WTC11 (cell line): Measurements from ENCODE around the gene PDIA3. TPM values are rescaled to one million over a fixed set of nuclear protein-coding genes. Genes with fewer than 3 reads are reported as not detected.
A peak's percentile ranks its signal among the peaks of the same experiment; 100 is the strongest.

ENCODE experiments used
- ATAC-seq: fragments of 200-7000 bp; cut with Tn5 transposase; 2 replicates; pipeline ENCODE4 v1.10.0; 2021; ENCODE audit warnings: mild to moderate bottlenecking, moderate library complexity
- CTCF ChIA-PET: fragments of 300-600 bp; sonication (Branson Sonifier 250); formaldehyde crosslinking; loops from one replicate; lab custom pipeline; 2021; ENCODE audit warnings: antibody characterized with exemption; lab: Charles Lee
- POLR2A ChIA-PET: fragments of 350-600 bp; sonication (Branson Sonifier 250); formaldehyde crosslinking; loops from one replicate; lab custom pipeline; 2021; ENCODE audit warnings: antibody characterized with exemption; lab: Charles Lee
- DNase-seq: peaks from one replicate; pipeline ENCODE4 v3.0.0; 2021; ENCODE audit warnings: low spot score
- H3K27ac Mint-ChIP-seq: 2 replicates; pipeline ENCODE4 v1.8.0; 2021; ENCODE audit warnings: mixed read lengths
- H3K27me3 Mint-ChIP-seq: 2 replicates; pipeline ENCODE4 v1.8.0; 2021; ENCODE audit warnings: low read depth, mild to moderate bottlenecking, moderate library complexity, mixed read lengths
- H3K36me3 Mint-ChIP-seq: 2 replicates; pipeline ENCODE4 v1.8.0; 2021; ENCODE audit warnings: mixed read lengths
- H3K4me1 Mint-ChIP-seq: 2 replicates; pipeline ENCODE4 v1.8.0; 2022; ENCODE audit warnings: mixed read lengths
- H3K4me3 Mint-ChIP-seq: 2 replicates; pipeline ENCODE4 v1.8.0; 2021; ENCODE audit warnings: mild to moderate bottlenecking, moderate library complexity, mixed read lengths
- H3K9me3 Mint-ChIP-seq: 2 replicates; pipeline ENCODE4 v1.8.0; 2021; ENCODE audit warnings: mixed read lengths
- CBFB ChIP-seq: sonication (generic); formaldehyde crosslinking; IDR thresholded peaks from 2 replicates; pipeline ENCODE4 v1.8.1; 2022; ENCODE audit warnings: mild to moderate bottlenecking, low read depth, missing genetic modification reagents
- CREM ChIP-seq: sonication (generic); formaldehyde crosslinking; IDR thresholded peaks from 2 replicates; pipeline ENCODE4 v1.8.1; 2022; ENCODE audit warnings: mild to moderate bottlenecking, missing genetic modification reagents, moderate library complexity
- ELF4 ChIP-seq: sonication (generic); formaldehyde crosslinking; IDR thresholded peaks from 2 replicates; pipeline ENCODE4 v1.8.1; 2022; ENCODE audit warnings: low read depth, mild to moderate bottlenecking, moderate library complexity, missing genetic modification reagents
- FOXP1 ChIP-seq: sonication (generic); formaldehyde crosslinking; IDR thresholded peaks from 2 replicates; pipeline ENCODE4 v1.8.0; 2022; ENCODE audit warnings: missing genetic modification reagents, mild to moderate bottlenecking, moderate library complexity, borderline replicate concordance
- GABPB1 ChIP-seq: sonication (generic); formaldehyde crosslinking; IDR thresholded peaks from 2 replicates; pipeline ENCODE4 v1.8.1; 2023; ENCODE audit warnings: mild to moderate bottlenecking, missing genetic modification reagents
- IRF2 ChIP-seq: sonication (generic); formaldehyde crosslinking; IDR thresholded peaks from 2 replicates; pipeline ENCODE4 v1.8.0; 2022; ENCODE audit warnings: low read depth, missing genetic modification reagents, borderline replicate concordance
- KAT7 ChIP-seq: sonication (generic); formaldehyde crosslinking; IDR thresholded peaks from 2 replicates; pipeline ENCODE4 v1.8.1; 2023; ENCODE audit warnings: missing genetic modification reagents, mild to moderate bottlenecking, borderline replicate concordance
- NFYB ChIP-seq: sonication (generic); formaldehyde crosslinking; conservative IDR thresholded peaks from 2 replicates; pipeline ENCODE4 v1.8.0; 2022; ENCODE audit warnings: low read depth, missing genetic modification reagents
- RELA ChIP-seq: sonication (generic); formaldehyde crosslinking; IDR thresholded peaks from 2 replicates; pipeline ENCODE4 v1.8.1; 2022; ENCODE audit warnings: missing genetic modification reagents, mild to moderate bottlenecking, borderline replicate concordance
- SP1 ChIP-seq: sonication (generic); formaldehyde crosslinking; conservative IDR thresholded peaks from 2 replicates; pipeline ENCODE4 v1.8.1; 2022; ENCODE audit warnings: missing genetic modification reagents
- TEAD1 ChIP-seq: sonication (generic); formaldehyde crosslinking; IDR thresholded peaks from 2 replicates; pipeline ENCODE4 v1.8.0; 2022; ENCODE audit warnings: mild to moderate bottlenecking, missing genetic modification reagents
- ZNF138 ChIP-seq: sonication (generic); formaldehyde crosslinking; conservative IDR thresholded peaks from 2 replicates; pipeline ENCODE4 v1.8.1; 2022; ENCODE audit warnings: mild to moderate bottlenecking, moderate library complexity, missing genetic modification reagents
- ZNF263 ChIP-seq: sonication (generic); formaldehyde crosslinking; IDR thresholded peaks from 2 replicates; pipeline ENCODE4 v1.8.1; 2022; ENCODE audit warnings: low read depth, mild to moderate bottlenecking, moderate library complexity, missing genetic modification reagents
- ZNF317 ChIP-seq: sonication (generic); formaldehyde crosslinking; IDR thresholded peaks from 2 replicates; pipeline ENCODE4 v1.8.1; 2023; ENCODE audit warnings: low read depth, mild to moderate bottlenecking, moderate library complexity, missing genetic modification reagents, borderline replicate concordance
- total RNA-seq: library from RNA; stranded (reverse); gene quantifications from 3 replicates; pipeline ENCODE4 v1.2.3, GENCODE V29; 2021
- TF ChIP-seq, protein P1 (sequence below): sonication (generic); formaldehyde crosslinking; IDR thresholded peaks from 2 replicates; pipeline ENCODE4 v1.8.1; 2023; ENCODE audit warnings: mild to moderate bottlenecking, moderate library complexity, missing genetic modification reagents
- TF ChIP-seq, protein P2 (sequence below): sonication (generic); formaldehyde crosslinking; IDR thresholded peaks from 2 replicates; pipeline ENCODE4 v1.8.1; 2022; ENCODE audit warnings: low read depth, mild to moderate bottlenecking, moderate library complexity, missing genetic modification reagents, borderline replicate concordance
- TF ChIP-seq, protein P3 (sequence below): sonication (generic); formaldehyde crosslinking; IDR thresholded peaks from 2 replicates; pipeline ENCODE4 v1.8.1; 2023; ENCODE audit warnings: mild to moderate bottlenecking, missing genetic modification reagents, moderate library complexity
- TF ChIP-seq, protein P4 (sequence below): sonication (generic); formaldehyde crosslinking; IDR thresholded peaks from 2 replicates; pipeline ENCODE4 v1.8.1; 2023; ENCODE audit warnings: mild to moderate bottlenecking, missing genetic modification reagents
- TF ChIP-seq, protein P5 (sequence below): sonication (generic); formaldehyde crosslinking; IDR thresholded peaks from 2 replicates; pipeline ENCODE4 v1.8.1; 2023; ENCODE audit warnings: mild to moderate bottlenecking, missing genetic modification reagents, moderate library complexity
- TF ChIP-seq, protein P6 (sequence below): sonication (generic); formaldehyde crosslinking; IDR thresholded peaks from 2 replicates; pipeline ENCODE4 v1.8.1; 2022; ENCODE audit warnings: mild to moderate bottlenecking, moderate library complexity, missing genetic modification reagents
- TF ChIP-seq, protein P7 (sequence below): sonication (generic); formaldehyde crosslinking; IDR thresholded peaks from 2 replicates; pipeline ENCODE4 v1.8.0; 2022; ENCODE audit warnings: mild to moderate bottlenecking, missing genetic modification reagents
- TF ChIP-seq, protein P8 (sequence below): sonication (generic); formaldehyde crosslinking; conservative IDR thresholded peaks from 2 replicates; pipeline ENCODE4 v1.8.1; 2022; ENCODE audit warnings: mild to moderate bottlenecking, missing genetic modification reagents
- TF ChIP-seq, protein P9 (sequence below): fragments of 200-600 bp; IDR thresholded peaks from 2 replicates; pipeline ENCODE4 v1.8.0; 2022; ENCODE audit warnings: antibody characterized with exemption

PDIA3 gene
- total RNA-seq, 1 experiment from 2014 or later: 630 TPM

DNA sequence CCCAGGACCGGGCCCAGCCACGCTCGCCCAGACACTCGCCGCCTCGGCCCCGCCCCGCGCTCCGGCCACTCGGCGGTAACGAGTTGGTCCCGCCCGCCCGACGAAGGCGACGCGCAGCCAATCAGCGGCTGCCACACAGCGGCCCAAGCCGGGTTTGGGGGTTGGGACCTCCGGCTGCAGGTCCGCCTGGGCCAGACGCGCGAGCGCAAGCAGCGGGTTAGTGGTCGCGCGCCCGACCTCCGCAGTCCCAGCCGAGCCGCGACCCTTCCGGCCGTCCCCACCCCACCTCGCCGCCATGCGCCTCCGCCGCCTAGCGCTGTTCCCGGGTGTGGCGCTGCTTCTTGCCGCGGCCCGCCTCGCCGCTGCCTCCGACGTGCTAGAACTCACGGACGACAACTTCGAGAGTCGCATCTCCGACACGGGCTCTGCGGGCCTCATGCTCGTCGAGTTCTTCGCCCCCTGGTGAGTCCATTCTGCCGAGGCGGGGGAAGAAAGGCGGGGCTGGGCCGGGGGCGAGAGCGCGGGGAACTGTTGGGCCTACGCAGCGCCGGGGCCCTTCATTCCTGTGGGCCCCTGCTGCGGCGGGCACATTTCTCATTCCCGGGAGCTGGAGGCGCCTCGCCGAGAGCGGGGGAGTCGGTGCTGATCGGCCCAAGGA is at the start of gene PDIA3 (continued):
- TF ChIP-seq RELA: peak; percentile 86; the same call in 1 of the 2 replicates
- 0 out of 2 replicates have a peak, but pooled peaks have one; percentile 4 for TF ChIP-seq ZNF138 (CRISPR knock-in tag)
- TF ChIP-seq ZNF263 (CRISPR knock-in tag): peak; percentile 45; the same call in 1 of the 2 replicates
- TF ChIP-seq, protein P1, sequence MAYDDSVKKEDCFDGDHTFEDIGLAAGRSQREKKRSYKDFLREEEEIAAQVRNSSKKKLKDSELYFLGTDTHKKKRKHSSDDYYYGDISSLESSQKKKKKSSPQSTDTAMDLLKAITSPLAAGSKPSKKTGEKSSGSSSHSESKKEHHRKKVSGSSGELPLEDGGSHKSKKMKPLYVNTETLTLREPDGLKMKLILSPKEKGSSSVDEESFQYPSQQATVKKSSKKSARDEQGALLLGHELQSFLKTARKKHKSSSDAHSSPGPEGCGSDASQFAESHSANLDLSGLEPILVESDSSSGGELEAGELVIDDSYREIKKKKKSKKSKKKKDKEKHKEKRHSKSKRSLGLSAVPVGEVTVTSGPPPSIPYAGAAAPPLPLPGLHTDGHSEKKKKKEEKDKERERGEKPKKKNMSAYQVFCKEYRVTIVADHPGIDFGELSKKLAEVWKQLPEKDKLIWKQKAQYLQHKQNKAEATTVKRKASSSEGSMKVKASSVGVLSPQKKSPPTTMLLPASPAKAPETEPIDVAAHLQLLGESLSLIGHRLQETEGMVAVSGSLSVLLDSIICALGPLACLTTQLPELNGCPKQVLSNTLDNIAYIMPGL (CRISPR knock-in tag): peak; percentile 97
- TF ChIP-seq, protein P2, sequence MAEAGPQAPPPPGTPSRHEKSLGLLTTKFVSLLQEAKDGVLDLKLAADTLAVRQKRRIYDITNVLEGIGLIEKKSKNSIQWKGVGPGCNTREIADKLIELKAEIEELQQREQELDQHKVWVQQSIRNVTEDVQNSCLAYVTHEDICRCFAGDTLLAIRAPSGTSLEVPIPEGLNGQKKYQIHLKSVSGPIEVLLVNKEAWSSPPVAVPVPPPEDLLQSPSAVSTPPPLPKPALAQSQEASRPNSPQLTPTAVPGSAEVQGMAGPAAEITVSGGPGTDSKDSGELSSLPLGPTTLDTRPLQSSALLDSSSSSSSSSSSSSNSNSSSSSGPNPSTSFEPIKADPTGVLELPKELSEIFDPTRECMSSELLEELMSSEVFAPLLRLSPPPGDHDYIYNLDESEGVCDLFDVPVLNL: peak; percentile 78; the same call in 1 of the 2 replicates
- TF ChIP-seq NFYB (CRISPR knock-in tag): peak; percentile 79
- TF ChIP-seq, protein P3, sequence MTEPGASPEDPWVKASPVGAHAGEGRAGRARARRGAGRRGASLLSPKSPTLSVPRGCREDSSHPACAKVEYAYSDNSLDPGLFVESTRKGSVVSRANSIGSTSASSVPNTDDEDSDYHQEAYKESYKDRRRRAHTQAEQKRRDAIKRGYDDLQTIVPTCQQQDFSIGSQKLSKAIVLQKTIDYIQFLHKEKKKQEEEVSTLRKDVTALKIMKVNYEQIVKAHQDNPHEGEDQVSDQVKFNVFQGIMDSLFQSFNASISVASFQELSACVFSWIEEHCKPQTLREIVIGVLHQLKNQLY (CRISPR knock-in tag): 0 out of 2 replicates have a peak, but pooled peaks have one; percentile 58
- TF ChIP-seq, protein P4, sequence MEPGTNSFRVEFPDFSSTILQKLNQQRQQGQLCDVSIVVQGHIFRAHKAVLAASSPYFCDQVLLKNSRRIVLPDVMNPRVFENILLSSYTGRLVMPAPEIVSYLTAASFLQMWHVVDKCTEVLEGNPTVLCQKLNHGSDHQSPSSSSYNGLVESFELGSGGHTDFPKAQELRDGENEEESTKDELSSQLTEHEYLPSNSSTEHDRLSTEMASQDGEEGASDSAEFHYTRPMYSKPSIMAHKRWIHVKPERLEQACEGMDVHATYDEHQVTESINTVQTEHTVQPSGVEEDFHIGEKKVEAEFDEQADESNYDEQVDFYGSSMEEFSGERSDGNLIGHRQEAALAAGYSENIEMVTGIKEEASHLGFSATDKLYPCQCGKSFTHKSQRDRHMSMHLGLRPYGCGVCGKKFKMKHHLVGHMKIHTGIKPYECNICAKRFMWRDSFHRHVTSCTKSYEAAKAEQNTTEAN (CRISPR knock-in tag): 0 out of 2 replicates have a peak, but pooled peaks have one; percentile 92
- TF ChIP-seq, protein P5, sequence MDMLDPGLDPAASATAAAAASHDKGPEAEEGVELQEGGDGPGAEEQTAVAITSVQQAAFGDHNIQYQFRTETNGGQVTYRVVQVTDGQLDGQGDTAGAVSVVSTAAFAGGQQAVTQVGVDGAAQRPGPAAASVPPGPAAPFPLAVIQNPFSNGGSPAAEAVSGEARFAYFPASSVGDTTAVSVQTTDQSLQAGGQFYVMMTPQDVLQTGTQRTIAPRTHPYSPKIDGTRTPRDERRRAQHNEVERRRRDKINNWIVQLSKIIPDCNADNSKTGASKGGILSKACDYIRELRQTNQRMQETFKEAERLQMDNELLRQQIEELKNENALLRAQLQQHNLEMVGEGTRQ (CRISPR knock-in tag): peak; percentile 41
- TF ChIP-seq TEAD1 (CRISPR knock-in tag): peak; percentile 89; the same call in 1 of the 2 replicates
- TF ChIP-seq, protein P6, sequence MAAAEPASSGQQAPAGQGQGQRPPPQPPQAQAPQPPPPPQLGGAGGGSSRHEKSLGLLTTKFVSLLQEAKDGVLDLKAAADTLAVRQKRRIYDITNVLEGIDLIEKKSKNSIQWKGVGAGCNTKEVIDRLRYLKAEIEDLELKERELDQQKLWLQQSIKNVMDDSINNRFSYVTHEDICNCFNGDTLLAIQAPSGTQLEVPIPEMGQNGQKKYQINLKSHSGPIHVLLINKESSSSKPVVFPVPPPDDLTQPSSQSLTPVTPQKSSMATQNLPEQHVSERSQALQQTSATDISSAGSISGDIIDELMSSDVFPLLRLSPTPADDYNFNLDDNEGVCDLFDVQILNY: peak; percentile 94
- peak; percentile 96 for TF ChIP-seq SP1 (CRISPR knock-in tag)
- TF ChIP-seq KAT7 (CRISPR knock-in tag): peak; percentile 95
- peak; percentile 87 for TF ChIP-seq CREM (CRISPR knock-in tag)
- TF ChIP-seq, protein P7, sequence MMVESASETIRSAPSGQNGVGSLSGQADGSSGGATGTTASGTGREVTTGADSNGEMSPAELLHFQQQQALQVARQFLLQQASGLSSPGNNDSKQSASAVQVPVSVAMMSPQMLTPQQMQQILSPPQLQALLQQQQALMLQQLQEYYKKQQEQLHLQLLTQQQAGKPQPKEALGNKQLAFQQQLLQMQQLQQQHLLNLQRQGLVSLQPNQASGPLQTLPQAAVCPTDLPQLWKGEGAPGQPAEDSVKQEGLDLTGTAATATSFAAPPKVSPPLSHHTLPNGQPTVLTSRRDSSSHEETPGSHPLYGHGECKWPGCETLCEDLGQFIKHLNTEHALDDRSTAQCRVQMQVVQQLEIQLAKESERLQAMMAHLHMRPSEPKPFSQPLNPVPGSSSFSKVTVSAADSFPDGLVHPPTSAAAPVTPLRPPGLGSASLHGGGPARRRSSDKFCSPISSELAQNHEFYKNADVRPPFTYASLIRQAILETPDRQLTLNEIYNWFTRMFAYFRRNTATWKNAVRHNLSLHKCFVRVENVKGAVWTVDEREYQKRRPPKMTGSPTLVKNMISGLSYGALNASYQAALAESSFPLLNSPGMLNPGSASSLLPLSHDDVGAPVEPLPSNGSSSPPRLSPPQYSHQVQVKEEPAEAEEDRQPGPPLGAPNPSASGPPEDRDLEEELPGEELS (CRISPR knock-in tag): peak; percentile 81

DNA sequence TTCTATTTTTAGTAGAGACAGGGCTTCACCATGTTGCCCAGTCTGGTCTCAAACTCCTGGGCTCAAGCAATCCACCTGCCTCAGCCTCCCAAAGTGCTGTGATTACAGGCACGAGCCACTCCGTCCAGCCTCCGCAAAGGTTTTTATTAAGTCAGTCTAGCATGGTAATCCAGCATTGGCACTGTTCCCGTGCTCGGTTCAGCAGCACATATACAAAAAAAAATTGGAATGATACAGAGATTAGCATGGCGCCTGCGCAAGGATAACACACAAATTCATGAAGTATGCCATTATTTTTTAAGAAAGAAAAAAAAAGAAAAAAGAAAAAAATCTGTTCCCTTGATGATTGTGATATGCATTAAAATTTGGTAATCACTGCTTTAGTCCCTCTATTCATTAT is 44.1 kb upstream of the PDIA3 start:
- ChIA-PET CTCF (no interaction called here), POLR2A (no interaction called here)
- Mint-ChIP-seq H3K36me3 (peaks cover 10% of the 10 kb centered on the region; the same call in 1 of the 2 replicates), H3K27ac (no peak overlapping the region), H3K9me3 (no peaks in the 10 kb centered on the region), H3K4me3 (no peak overlapping the region), H3K4me1 (no peaks in the 10 kb centered on the region), H3K27me3 (no peaks in the 10 kb centered on the region)
- DNase-seq (no peak), ATAC-seq (no peak)
- TF ChIP-seq ELF4 (CRISPR knock-in tag): no peak
- TF ChIP-seq NFYB (CRISPR knock-in tag): no peak
- TF ChIP-seq GABPB1 (CRISPR knock-in tag): no peak
- no peak for TF ChIP-seq FOXP1
- no peak for TF ChIP-seq CBFB (CRISPR knock-in tag)
- TF ChIP-seq, protein P8, sequence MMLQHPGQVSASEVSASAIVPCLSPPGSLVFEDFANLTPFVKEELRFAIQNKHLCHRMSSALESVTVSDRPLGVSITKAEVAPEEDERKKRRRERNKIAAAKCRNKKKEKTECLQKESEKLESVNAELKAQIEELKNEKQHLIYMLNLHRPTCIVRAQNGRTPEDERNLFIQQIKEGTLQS (CRISPR knock-in tag): no peak
- no peak for TF ChIP-seq ZNF317 (CRISPR knock-in tag)
- TF ChIP-seq IRF2 (CRISPR knock-in tag): no peak
- TF ChIP-seq, protein P9, sequence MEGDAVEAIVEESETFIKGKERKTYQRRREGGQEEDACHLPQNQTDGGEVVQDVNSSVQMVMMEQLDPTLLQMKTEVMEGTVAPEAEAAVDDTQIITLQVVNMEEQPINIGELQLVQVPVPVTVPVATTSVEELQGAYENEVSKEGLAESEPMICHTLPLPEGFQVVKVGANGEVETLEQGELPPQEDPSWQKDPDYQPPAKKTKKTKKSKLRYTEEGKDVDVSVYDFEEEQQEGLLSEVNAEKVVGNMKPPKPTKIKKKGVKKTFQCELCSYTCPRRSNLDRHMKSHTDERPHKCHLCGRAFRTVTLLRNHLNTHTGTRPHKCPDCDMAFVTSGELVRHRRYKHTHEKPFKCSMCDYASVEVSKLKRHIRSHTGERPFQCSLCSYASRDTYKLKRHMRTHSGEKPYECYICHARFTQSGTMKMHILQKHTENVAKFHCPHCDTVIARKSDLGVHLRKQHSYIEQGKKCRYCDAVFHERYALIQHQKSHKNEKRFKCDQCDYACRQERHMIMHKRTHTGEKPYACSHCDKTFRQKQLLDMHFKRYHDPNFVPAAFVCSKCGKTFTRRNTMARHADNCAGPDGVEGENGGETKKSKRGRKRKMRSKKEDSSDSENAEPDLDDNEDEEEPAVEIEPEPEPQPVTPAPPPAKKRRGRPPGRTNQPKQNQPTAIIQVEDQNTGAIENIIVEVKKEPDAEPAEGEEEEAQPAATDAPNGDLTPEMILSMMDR: no peak
